Hematopoietic multipotent progenitor cell treated with erythropoietin and hydrocortisone succinate and interleukin-3 and kit ligand, for 8 days (in vitro differentiated cells): ENCODE results near the gene ZMYND11.
"Not testable (repeated sequence)": the region's sequence is repeated elsewhere in the genome, so short reads cannot be mapped to it uniquely, and the experiment has no call there.

Experiments used
- DNase-seq: peaks from one replicate; pipeline ENCODE4 v3.0.0-alpha.2; 2015

Gene ZMYND11

GRCh38 chr10:134247-135131, 766 bp upstream of the ZMYND11 start:
- DNase-seq: peak; percentile 28

GRCh38 chr10:135601-136464, 578 bp downstream of the ZMYND11 start:
- peak; percentile 63 for DNase-seq

- no peak for DNase-seq
Observed at GRCh38 chr10:136465-136762, 1.2 kb downstream of the ZMYND11 start.

- DNase-seq: peak; percentile 60
Observed at GRCh38 chr10:137031-137430, 1.8 kb downstream of the ZMYND11 start.

GRCh38 chr10:137606-138005, 2.4 kb downstream of the ZMYND11 start:
- DNase-seq: no peak

GRCh38 chr10:142371-142770, 7.1 kb downstream of the ZMYND11 start:
- no peak for DNase-seq

GRCh38 chr10:152915-153314, 17.7 kb downstream of the ZMYND11 start:
- no peak for DNase-seq

GRCh38 chr10:154348-154747, 19.1 kb downstream of the ZMYND11 start:
- DNase-seq: no peak

- DNase-seq: no peak
Observed at GRCh38 chr10:167383-167782, 32.1 kb downstream of the ZMYND11 start.

GRCh38 chr10:173741-174140, 38.5 kb downstream of the ZMYND11 start:
- no peak for DNase-seq

- DNase-seq: peak; percentile 5
Observed at GRCh38 chr10:176677-177076, 41.4 kb downstream of the ZMYND11 start.

GRCh38 chr10:178208-178607, 43.0 kb downstream of the ZMYND11 start:
- DNase-seq: peak; percentile 45

GRCh38 chr10:178723-179122, 43.5 kb downstream of the ZMYND11 start:
- no peak for DNase-seq

GRCh38 chr10:182441-183201, 47.4 kb downstream of the ZMYND11 start:
- DNase-seq: no peak

GRCh38 chr10:184174-184573, 48.9 kb downstream of the ZMYND11 start:
- DNase-seq: no peak

GRCh38 chr10:184911-185310, 49.7 kb downstream of the ZMYND11 start:
- no peak for DNase-seq

- not testable (repeated sequence) for DNase-seq
Observed at GRCh38 chr10:185571-185970, 50.3 kb downstream of the ZMYND11 start.

GRCh38 chr10:186911-187310, 51.7 kb downstream of the ZMYND11 start:
- no peak for DNase-seq

GRCh38 chr10:188546-188945, 53.3 kb downstream of the ZMYND11 start:
- DNase-seq: no peak

- no peak for DNase-seq
Observed at GRCh38 chr10:190216-190615, 55.0 kb downstream of the ZMYND11 start.

GRCh38 chr10:191703-192518, 56.7 kb downstream of the ZMYND11 start:
- no peak for DNase-seq

- DNase-seq: no peak
Observed at GRCh38 chr10:194281-194680, 59.0 kb downstream of the ZMYND11 start.
